Fibroblast of lung (primary cell): ENCODE measurements around the gene MATN1.

Experiments
- CTCF ChIP-seq, 2 donors: IDR thresholded peaks in 1 of 2; conservative IDR thresholded peaks in 1 of 2; 1 replicate in 1 of 2; 2 replicates in 1 of 2; pipeline ENCODE4 v1.5.1; 2011 to 2012; ENCODE audit warnings: low read length in 2 of 2, control low read depth in 1 of 2, inconsistent platforms in 1 of 2, low read depth in 1 of 2, mild to moderate bottlenecking in 1 of 2
- EZH2 ChIP-seq: IDR thresholded peaks from 2 replicates; pipeline ENCODE4 v1.5.1; 2012; ENCODE audit warnings: low read length, control low read depth, mild to moderate bottlenecking; ENCODE audit errors: missing control alignments

- TF ChIP-seq EZH2 = no peak
- TF ChIP-seq CTCF (conservative IDR thresholded peaks at IDR 0.05 in 1 of 2, IDR thresholded peaks at IDR 0.05 in 1 of 2; ENCODE audit: low read depth in 1 of 2, low read length in 2 of 2) = no peak
Measured at GRCh38 chr1:30742963-30743559, 19.7 kb upstream of the MATN1 start.
